ENCODE measurements around the gene NSDHL.

GRCh38 chrX:152899874-152900719 is 69.2 kb downstream of the NSDHL start:
- no peak for TF ChIP-seq CTCF (IDR thresholded peaks at IDR 0.05)
- TF ChIP-seq POLR2A (IDR thresholded peaks at IDR 0.05) = no peak
